ENCODE data around the gene ASGR2. TPM values are rescaled to one million over a fixed set of nuclear protein-coding genes. Genes with fewer than 3 reads are reported as not detected.
A peak's percentile ranks its signal among the peaks of the same experiment; 100 is the strongest.

The ASGR2 gene
- total RNA-seq, 1 donor from 2014 or later: not detected

- H3K4me1 Mint-ChIP-seq: peaks cover 48% of the 10 kb centered on the region
These were observed 27.2 kb upstream of the ASGR2 start for GRCh38 chr17:7141824-7142223.

DNA sequence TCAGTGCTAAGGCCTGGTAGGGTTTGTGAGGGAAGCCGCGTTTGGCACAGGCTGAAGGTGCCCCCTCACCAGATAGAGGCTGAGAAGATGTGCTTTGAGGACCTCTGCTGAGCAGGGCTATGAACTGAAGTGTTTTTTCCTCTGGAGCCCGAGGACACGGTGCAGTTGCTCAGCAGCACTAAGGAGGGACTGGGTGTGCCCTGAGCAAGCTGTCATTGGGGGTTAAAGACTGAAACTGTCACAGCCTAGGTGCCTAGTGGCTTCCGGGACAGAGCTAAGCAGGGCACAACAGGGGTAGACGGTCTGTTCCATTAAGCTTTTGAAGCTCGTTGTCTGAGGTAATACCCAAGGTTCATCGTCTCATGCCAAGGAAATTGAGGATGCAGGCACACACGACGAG is 24.8 kb upstream of the ASGR2 start:
- Histone ChIP-seq H3K4me2 (no peak overlapping the region), H3K79me2 (ENCODE audit: low read depth) (no peaks in the 10 kb centered on the region), H3F3A (ENCODE audit: low read depth) (peaks cover 6% of the 10 kb centered on the region), H3K27ac (no peak overlapping the region), H2AFZ (replicated peaks) (no peak overlapping the region), H3K4me3 (no peak overlapping the region), H4K20me1 (ENCODE audit: low read depth) (no peaks in the 10 kb centered on the region), H3K36me3 (no peaks in the 10 kb centered on the region), H3K9me3 (ENCODE audit: low read depth) (no peaks in the 10 kb centered on the region), H3K27me3 (peaks cover 34% of the 10 kb centered on the region), H3K4me1 (peaks cover 4% of the 10 kb centered on the region), H3K9ac (no peak overlapping the region)
- no peak overlapping the region for H3K27ac Mint-ChIP-seq
- peaks cover 19% of the 10 kb centered on the region for H3K27me3 Mint-ChIP-seq (ENCODE audit: insufficient read depth, low read depth)
- no peak for DNase-seq (ENCODE audit: low spot score)
- no peaks in the 10 kb centered on the region for H3K36me3 Mint-ChIP-seq
- H3K4me3 Mint-ChIP-seq: no peak overlapping the region
- TF ChIP-seq EZH2 (IDR thresholded peaks at IDR 0.05) (no peak), EZH2phosphoT487 (IDR thresholded peaks at IDR 0.05) (no peak)
- TF ChIP-seq, protein P1, sequence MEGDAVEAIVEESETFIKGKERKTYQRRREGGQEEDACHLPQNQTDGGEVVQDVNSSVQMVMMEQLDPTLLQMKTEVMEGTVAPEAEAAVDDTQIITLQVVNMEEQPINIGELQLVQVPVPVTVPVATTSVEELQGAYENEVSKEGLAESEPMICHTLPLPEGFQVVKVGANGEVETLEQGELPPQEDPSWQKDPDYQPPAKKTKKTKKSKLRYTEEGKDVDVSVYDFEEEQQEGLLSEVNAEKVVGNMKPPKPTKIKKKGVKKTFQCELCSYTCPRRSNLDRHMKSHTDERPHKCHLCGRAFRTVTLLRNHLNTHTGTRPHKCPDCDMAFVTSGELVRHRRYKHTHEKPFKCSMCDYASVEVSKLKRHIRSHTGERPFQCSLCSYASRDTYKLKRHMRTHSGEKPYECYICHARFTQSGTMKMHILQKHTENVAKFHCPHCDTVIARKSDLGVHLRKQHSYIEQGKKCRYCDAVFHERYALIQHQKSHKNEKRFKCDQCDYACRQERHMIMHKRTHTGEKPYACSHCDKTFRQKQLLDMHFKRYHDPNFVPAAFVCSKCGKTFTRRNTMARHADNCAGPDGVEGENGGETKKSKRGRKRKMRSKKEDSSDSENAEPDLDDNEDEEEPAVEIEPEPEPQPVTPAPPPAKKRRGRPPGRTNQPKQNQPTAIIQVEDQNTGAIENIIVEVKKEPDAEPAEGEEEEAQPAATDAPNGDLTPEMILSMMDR (IDR thresholded peaks at IDR 0.05): no peak
- peaks cover 37% of the 10 kb centered on the region for H3K4me1 Mint-ChIP-seq
- H3K9me3 Mint-ChIP-seq: no peaks in the 10 kb centered on the region

More at GRCh38 chr17:7141824-7142223, 27.2 kb upstream of the ASGR2 start:
- no peaks in the 10 kb centered on the region for H3K36me3 Mint-ChIP-seq
- no peaks in the 10 kb centered on the region for H3K79me2 ChIP-seq (ENCODE audit: low read depth)
- no peak overlapping the region for H3K4me3 ChIP-seq
- H3K9ac ChIP-seq: no peak overlapping the region
- no peaks in the 10 kb centered on the region for H3K9me3 ChIP-seq (ENCODE audit: low read depth)
- peaks cover 5% of the 10 kb centered on the region for H3K4me1 ChIP-seq
- H4K20me1 ChIP-seq (ENCODE audit: low read depth): no peaks in the 10 kb centered on the region
- H2AFZ ChIP-seq (replicated peaks): no peak overlapping the region
- H3K27me3 Mint-ChIP-seq (ENCODE audit: insufficient read depth, low read depth): peaks cover 16% of the 10 kb centered on the region
- H3K4me3 Mint-ChIP-seq: no peak overlapping the region
- H3F3A ChIP-seq (ENCODE audit: low read depth): peaks cover 6% of the 10 kb centered on the region
- no peak for DNase-seq (ENCODE audit: low spot score)
- no peaks in the 10 kb centered on the region for H3K36me3 ChIP-seq
- no peak overlapping the region for H3K27ac ChIP-seq
- peak overlapping the region; percentile 64 for H3K27ac Mint-ChIP-seq
- H3K4me2 ChIP-seq: no peak overlapping the region
- TF ChIP-seq, protein P1 (IDR thresholded peaks at IDR 0.05): no peak
- TF ChIP-seq EZH2phosphoT487 (IDR thresholded peaks at IDR 0.05) (no peak), EZH2 (IDR thresholded peaks at IDR 0.05) (no peak)
- no peaks in the 10 kb centered on the region for H3K9me3 Mint-ChIP-seq
- peaks cover 16% of the 10 kb centered on the region for H3K27me3 ChIP-seq

GRCh38 chr17:7138800-7139381 is 24.3 kb upstream of the ASGR2 start:
- no peak overlapping the region for H3K4me2 ChIP-seq
- Mint-ChIP-seq H3K9me3 (no peaks in the 10 kb centered on the region), H3K4me3 (no peak overlapping the region), H3K36me3 (no peaks in the 10 kb centered on the region), H3K27ac (no peak overlapping the region), H3K27me3 (ENCODE audit: insufficient read depth, low read depth) (peaks cover 19% of the 10 kb centered on the region), H3K4me1 (peaks cover 35% of the 10 kb centered on the region)
- no peaks in the 10 kb centered on the region for H3K79me2 ChIP-seq (ENCODE audit: low read depth)
- TF ChIP-seq EZH2phosphoT487 (IDR thresholded peaks at IDR 0.05) (no peak), EZH2 (IDR thresholded peaks at IDR 0.05) (no peak)
- TF ChIP-seq, protein P1 (IDR thresholded peaks at IDR 0.05): no peak
- no peak overlapping the region for H3K27ac ChIP-seq
- no peak overlapping the region for H3K9ac ChIP-seq
- H3F3A ChIP-seq (ENCODE audit: low read depth): peaks cover 8% of the 10 kb centered on the region
- H3K27me3 ChIP-seq: peaks cover 39% of the 10 kb centered on the region
- H3K4me1 ChIP-seq: peaks cover 4% of the 10 kb centered on the region
- no peak overlapping the region for H2AFZ ChIP-seq (replicated peaks)
- no peak for DNase-seq (ENCODE audit: low spot score)
- H3K36me3 ChIP-seq: no peaks in the 10 kb centered on the region
- H4K20me1 ChIP-seq (ENCODE audit: low read depth): no peaks in the 10 kb centered on the region
- no peak overlapping the region for H3K4me3 ChIP-seq
- no peaks in the 10 kb centered on the region for H3K9me3 ChIP-seq (ENCODE audit: low read depth)

All from neural progenitor cell (in vitro differentiated cells).